Activated gamma-delta T cell treated with anti-CD3 and anti-CD28 coated beads, Interleukin-2, amount 50 U/mL, for 16 hours (primary cell): ENCODE results near the gene TFEC.
"Not testable (repeated sequence)": the region's sequence is repeated elsewhere in the genome, so short reads cannot be mapped to it uniquely, and the experiment has no call there.

Experiments
- DNase-seq: peaks from one replicate; pipeline ENCODE4 v3.0.0-alpha.2; 2020; ENCODE audit warnings: low read depth

The TFEC gene

GRCh38 chr7:115988401-115988800 is 42.2 kb downstream of the TFEC start:
- DNase-seq: no peak

- no peak for DNase-seq
Observed at GRCh38 chr7:115987486-115987885, 43.1 kb downstream of the TFEC start.

GRCh38 chr7:115984105-115984504 is 46.5 kb downstream of the TFEC start:
- no peak for DNase-seq

GRCh38 chr7:115980159-115980558 is 50.4 kb downstream of the TFEC start:
- DNase-seq: no peak

GRCh38 chr7:115976651-115977050 is 53.9 kb downstream of the TFEC start:
- DNase-seq: no peak

- DNase-seq: no peak
Observed at GRCh38 chr7:115975766-115976165, 54.8 kb downstream of the TFEC start.

GRCh38 chr7:115973406-115973805 is 57.2 kb downstream of the TFEC start:
- DNase-seq: no peak

GRCh38 chr7:115971506-115971905 is 59.1 kb downstream of the TFEC start:
- DNase-seq: no peak

GRCh38 chr7:115968596-115968995 is 62.0 kb downstream of the TFEC start:
- DNase-seq: no peak

GRCh38 chr7:115968171-115968570 is 62.4 kb downstream of the TFEC start:
- no peak for DNase-seq

- DNase-seq: no peak
Observed at GRCh38 chr7:115965796-115966475, 64.6 kb downstream of the TFEC start.

GRCh38 chr7:115965236-115965635 is 65.3 kb downstream of the TFEC start:
- no peak for DNase-seq

- no peak for DNase-seq
Observed at GRCh38 chr7:115964799-115965198, 65.8 kb downstream of the TFEC start.

- no peak for DNase-seq
Observed at GRCh38 chr7:115962340-115962739, 68.2 kb downstream of the TFEC start.

- DNase-seq: no peak
Observed at GRCh38 chr7:115953592-115954255, 76.8 kb downstream of the TFEC start.

GRCh38 chr7:115952832-115953231 is 77.7 kb downstream of the TFEC start:
- no peak for DNase-seq

GRCh38 chr7:115951547-115951946 is 79.0 kb downstream of the TFEC start:
- DNase-seq: no peak

- no peak for DNase-seq
Observed at GRCh38 chr7:115941703-115942268, 88.8 kb downstream of the TFEC start.

- DNase-seq: no peak
Observed at GRCh38 chr7:115940460-115941060, 90.0 kb downstream of the TFEC start.

- no peak for DNase-seq
Observed at GRCh38 chr7:115937960-115938359, 92.6 kb downstream of the TFEC start.

GRCh38 chr7:115933471-115933870 is 97.1 kb downstream of the TFEC start:
- no peak for DNase-seq

- DNase-seq: no peak
Observed at GRCh38 chr7:115932880-115933279, 97.7 kb downstream of the TFEC start.

- DNase-seq: not testable (repeated sequence)
Observed at GRCh38 chr7:115930184-115930583, 100.4 kb downstream of the TFEC start.
